Epithelial cell of proximal tubule (primary cell): Measurements from ENCODE around the gene KIF5A. TPM values are rescaled to one million over a fixed set of nuclear protein-coding genes. Genes with fewer than 3 reads are reported as not detected.

Source experiments
- DNase-seq: peaks from one replicate; pipeline ENCODE4 v3.0.0-alpha.2; 2011; ENCODE audit warnings: low read depth
- H3K4me3 ChIP-seq: 2 replicates; pipeline ENCODE4 v1.5.1; 2011; ENCODE audit warnings: low read depth, mild to moderate bottlenecking, low read length
- total RNA-seq: library from RNA; depleted of rRNA; stranded (reverse); fragments of >200 nt; gene quantifications from 2 replicates; pipeline ENCODE4 v1.2.3, GENCODE V29; 2015
- TF ChIP-seq, protein P1 (sequence below): conservative IDR thresholded peaks from 2 replicates; pipeline ENCODE4 v1.5.1; 2012; ENCODE audit warnings: low read depth, mild to moderate bottlenecking, low read length

The KIF5A gene
- total RNA-seq, 1 donor from 2014 or later: 0.46 TPM

DNA sequence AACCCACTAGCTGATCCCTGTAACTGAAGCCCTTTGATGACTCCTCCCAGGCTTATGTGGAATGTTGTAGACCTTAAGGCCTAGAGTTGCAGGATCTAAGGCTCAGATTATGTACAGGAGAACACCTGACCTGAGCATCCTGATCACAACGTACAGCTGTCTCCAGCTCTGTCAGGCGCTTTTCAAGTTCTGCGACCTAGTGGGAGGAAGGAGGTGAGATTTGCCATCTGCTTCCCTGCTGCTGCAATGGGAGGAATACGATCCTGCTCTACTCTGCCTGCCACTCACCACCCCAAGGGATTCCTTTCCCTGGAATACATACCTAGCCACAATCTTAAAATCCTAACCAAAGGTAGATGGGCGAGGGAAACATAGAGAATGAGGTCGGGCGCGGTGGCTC is 16.7 kb upstream of the KIF5A start:
- H3K4me3 ChIP-seq: no peak overlapping the region
- TF ChIP-seq, protein P1, sequence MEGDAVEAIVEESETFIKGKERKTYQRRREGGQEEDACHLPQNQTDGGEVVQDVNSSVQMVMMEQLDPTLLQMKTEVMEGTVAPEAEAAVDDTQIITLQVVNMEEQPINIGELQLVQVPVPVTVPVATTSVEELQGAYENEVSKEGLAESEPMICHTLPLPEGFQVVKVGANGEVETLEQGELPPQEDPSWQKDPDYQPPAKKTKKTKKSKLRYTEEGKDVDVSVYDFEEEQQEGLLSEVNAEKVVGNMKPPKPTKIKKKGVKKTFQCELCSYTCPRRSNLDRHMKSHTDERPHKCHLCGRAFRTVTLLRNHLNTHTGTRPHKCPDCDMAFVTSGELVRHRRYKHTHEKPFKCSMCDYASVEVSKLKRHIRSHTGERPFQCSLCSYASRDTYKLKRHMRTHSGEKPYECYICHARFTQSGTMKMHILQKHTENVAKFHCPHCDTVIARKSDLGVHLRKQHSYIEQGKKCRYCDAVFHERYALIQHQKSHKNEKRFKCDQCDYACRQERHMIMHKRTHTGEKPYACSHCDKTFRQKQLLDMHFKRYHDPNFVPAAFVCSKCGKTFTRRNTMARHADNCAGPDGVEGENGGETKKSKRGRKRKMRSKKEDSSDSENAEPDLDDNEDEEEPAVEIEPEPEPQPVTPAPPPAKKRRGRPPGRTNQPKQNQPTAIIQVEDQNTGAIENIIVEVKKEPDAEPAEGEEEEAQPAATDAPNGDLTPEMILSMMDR: no peak
- DNase-seq: no peak

DNA sequence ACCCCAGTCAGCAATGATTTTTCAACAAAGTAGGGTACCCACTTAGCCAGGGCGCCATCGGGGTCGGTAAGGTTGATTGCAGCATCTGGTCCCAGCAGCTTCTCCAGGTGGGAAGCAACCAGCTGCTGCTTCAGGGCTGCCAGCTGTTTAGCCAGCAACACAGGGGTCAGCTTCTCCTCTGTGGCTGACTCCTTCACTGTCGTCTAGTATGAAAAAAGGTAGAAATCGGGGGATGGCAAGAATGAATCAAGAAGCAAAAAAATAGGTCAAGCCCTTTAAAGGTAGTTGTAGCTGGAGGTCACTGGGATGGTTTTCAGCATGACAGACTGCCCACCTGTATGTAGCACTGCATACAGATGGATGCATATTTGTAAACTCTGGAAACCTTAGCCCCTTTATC is 15.6 kb upstream of the KIF5A start:
- TF ChIP-seq, protein P1: no peak
- H3K4me3 ChIP-seq: no peak overlapping the region
- DNase-seq: no peak

DNA sequence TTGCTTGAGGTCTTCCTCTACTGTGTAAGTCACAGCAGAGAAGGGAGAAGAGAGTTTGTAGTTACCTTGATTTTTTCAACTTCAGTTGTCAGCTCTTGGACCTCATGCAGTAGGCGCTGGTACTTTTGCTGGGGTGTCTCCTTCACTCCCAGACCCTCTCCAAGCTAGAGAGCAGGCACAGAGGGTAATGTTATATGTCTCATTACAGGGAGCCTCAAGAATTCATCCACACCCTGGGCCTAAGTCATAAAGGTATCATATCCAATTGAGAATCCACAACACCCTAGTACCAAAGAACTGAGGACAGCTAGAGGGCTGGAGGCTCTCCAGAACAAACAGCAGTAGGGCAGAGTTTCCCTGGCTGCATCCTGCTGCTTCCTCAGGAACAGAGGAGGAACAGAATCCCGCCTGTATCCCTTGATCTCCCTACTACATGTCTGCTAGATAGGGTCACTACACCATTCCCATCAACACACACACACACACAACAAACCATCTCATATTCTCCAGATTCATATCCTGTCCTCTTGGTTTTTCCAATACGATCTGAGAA is 14.8 kb upstream of the KIF5A start:
- TF ChIP-seq, protein P1: no peak
- H3K4me3 ChIP-seq: no peak overlapping the region
- DNase-seq: no peak

DNA sequence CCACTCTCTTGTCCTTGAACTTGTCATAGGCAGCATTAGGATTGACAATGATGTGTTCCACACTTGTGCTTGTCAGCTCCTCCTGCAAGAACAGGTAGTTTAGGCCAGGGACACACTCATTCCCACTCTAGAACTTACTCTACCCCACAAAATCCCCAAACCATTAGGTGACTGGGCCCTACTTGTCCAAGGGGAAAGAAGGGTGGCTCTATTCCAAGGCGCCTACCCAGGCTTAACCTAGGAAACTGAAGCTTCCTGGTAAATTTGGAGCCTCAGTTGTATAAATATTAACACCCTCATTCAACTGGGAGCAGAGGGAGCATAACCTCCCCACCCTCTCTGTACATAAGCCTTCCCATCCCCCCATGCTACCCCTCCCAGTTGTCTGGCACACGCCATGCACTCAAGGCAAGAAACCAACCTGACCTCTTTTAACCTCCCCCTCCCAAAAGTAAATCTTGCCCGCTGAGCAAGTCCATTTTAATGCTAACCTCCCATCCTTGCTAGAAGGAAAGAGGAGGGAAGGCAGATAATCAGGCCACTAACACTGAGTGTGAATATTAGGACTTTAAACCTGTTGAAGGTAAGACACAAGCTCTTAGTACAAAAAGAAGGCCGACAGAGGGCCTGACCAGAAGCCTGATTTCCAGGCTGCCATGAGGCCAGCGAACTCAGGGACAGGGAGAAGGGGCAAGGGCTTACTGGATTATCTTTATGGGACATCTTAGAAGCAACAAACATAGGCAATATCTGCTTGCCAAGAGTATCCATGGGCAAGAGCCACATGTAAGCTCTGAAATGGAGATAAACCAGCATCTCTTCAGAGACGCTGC is 13.9 kb upstream of the KIF5A start:
- no peak overlapping the region for H3K4me3 ChIP-seq
- no peak for DNase-seq
- TF ChIP-seq, protein P1: no peak

DNA sequence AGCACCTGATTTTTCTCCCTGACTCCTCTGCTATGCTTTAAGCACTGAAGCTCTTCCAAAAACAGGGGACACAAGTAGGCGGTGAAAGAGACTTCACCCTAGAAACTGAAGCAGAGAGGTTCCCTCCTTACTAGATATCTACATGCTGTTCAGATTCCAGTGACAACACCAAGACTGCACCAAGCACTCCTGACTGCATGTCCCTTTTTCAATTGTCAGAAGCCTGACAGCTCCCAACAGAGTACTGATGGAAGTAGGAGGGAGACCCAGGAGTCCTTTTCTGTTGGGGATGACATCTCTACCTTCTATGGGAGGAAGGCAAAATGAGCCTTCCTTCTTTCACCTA is 13.3 kb upstream of the KIF5A start:
- no peak for DNase-seq
- H3K4me3 ChIP-seq: no peak overlapping the region
- TF ChIP-seq, protein P1: no peak

DNA sequence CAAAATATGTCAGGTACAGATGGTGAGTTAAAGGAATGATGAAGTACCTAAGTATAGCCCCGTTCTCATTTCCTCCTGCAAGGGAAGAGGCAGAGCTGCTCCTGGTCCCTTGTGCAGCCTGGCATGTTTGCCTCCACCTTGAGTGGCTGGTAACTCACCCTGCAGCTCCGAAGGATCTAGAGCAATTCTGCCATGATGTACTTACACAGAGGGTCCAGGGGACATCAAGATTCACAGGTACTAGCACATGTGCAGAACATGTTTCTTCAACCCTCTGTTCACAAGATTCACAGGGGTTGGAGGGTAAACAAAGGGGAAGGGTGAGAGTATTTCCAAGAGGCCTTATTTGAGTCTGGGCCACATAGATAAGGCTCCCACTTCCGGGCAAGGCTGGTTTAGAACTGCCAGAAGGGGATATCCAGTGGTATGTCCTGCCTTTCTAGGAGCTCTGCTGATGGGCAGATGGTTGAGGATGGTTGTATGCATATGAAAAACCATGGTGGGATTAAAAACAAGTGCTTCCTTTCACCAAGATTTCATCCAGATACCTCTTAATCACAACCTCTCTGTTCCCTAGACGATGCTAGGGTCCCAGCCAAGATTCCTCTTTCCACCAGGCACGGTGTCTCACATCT is 10.6 kb upstream of the KIF5A start:
- no peak for DNase-seq
- TF ChIP-seq, protein P1: no peak
- no peak overlapping the region for H3K4me3 ChIP-seq
